Subcutaneous abdominal adipose tissue (tissue), 5 donors: ENCODE measurements around the gene WDR72.

Source experiments
- H3K27ac ChIP-seq: one replicate; pipeline ENCODE4 v1.7.0; 2013; ENCODE audit warnings: low read depth, mild to moderate bottlenecking, inconsistent platforms, low read length, moderate library complexity
- H3K27me3 ChIP-seq, 5 donors: one replicate each; pipeline ENCODE4 v1.7.0; 2013; ENCODE audit warnings: low read length in 5 of 5, inconsistent platforms in 1 of 5; ENCODE audit not compliant: control insufficient read depth in 5 of 5, insufficient read depth in 4 of 5
- H3K36me3 ChIP-seq, 5 donors: one replicate each; pipeline ENCODE4 v1.7.0; 2013; ENCODE audit warnings: low read length in 5 of 5; ENCODE audit not compliant: control insufficient read depth in 5 of 5, insufficient read depth in 5 of 5
- H3K4me1 ChIP-seq, 5 donors: one replicate each; pipeline ENCODE4 v1.7.0; 2013; ENCODE audit warnings: low read length in 5 of 5, mild to moderate bottlenecking in 3 of 5, moderate library complexity in 1 of 5; ENCODE audit not compliant: control insufficient read depth in 5 of 5, insufficient read depth in 5 of 5
- H3K4me3 ChIP-seq, 5 donors: one replicate each; pipeline ENCODE4 v1.7.0; 2013; ENCODE audit warnings: low read length in 5 of 5, low read depth in 1 of 5
- H3K9ac ChIP-seq, 5 donors: one replicate each; pipeline ENCODE4 v1.7.0; 2013; ENCODE audit warnings: low read length in 5 of 5, mild to moderate bottlenecking in 4 of 5, moderate library complexity in 3 of 5
- H3K9me3 ChIP-seq, 5 donors: one replicate each; pipeline ENCODE4 v1.7.0; 2013; ENCODE audit warnings: low read length in 5 of 5; ENCODE audit not compliant: control insufficient read depth in 5 of 5
- donor health status: healthy.
- donor health status: healthy.
- donor health status: healthy.
- donor health status: healthy.
- donor health status: healthy.

Gene WDR72

DNA sequence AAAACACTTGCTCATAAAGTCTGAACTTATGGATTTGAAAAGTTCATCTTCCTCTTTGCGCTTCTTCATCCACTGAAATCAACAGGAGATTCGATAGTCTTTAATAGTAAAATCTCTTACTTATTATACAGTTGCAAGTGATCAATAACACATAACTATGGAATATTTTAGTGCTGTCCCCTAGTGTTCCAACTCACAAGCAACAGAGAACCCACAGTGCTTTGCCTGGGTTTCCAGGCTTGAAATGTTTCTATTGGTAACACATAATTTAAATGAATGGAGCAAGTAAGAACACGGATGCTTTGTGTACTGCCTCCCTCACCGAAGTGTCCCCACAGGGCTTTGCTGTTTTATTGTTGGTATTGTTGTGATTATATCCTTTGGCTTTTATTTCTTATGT, 93.5 kb downstream of the WDR72 start:
- H3K4me1 ChIP-seq, result peaks cover 0 to 2% (median 0%) of the 10 kb centered on the region in 5 donors
- no peaks in the 10 kb centered on the region for H3K9me3 ChIP-seq
- no peak overlapping the region for H3K27ac ChIP-seq
- no peak overlapping the region for H3K9ac ChIP-seq
- H3K4me3 ChIP-seq, result no peak overlapping the region
- H3K36me3 ChIP-seq, result no peaks in the 10 kb centered on the region
- H3K27me3 ChIP-seq, result peaks cover 0 to 2% (median 0%) of the 10 kb centered on the region in 5 donors

DNA sequence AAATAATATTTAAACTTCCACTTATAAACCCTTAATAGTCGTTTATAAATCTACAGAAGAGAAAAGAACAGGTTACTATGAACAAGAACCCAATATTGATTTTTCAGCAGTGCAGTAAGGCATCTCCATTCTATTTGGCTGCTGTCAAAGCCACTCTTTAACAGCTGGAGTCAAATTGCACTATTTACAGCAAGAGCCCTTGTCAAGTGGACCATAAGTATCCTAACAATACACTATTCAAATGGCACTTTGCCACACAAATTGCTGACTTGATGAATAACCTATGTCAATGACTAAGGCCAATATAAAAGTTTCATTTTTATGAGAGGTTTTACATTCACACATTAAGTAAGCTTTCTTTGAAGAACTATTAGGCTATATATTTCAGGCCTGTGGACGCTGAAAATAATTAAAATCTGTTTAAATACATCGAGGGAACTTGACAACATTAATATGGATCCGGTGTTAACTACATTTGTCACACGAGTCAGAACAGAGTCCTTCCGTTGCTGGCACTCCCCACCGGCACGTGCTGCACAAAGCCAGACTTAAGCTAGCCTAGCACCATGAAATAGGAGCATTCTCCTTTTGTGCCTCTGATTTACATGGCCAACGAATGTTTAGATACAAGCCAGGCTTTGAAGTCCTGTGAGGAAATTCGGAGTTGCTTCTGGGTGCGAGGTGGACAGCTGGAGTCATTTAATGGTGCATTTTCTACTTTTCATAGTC, 100.5 kb downstream of the WDR72 start:
- Histone ChIP-seq H3K9me3 (no peaks in the 10 kb centered on the region), H3K27ac (no peak overlapping the region), H3K4me1 (no peaks in the 10 kb centered on the region), H3K4me3 (no peak overlapping the region), H3K36me3 (no peaks in the 10 kb centered on the region), H3K27me3 (no peaks in the 10 kb centered on the region), H3K9ac (no peak overlapping the region)

DNA sequence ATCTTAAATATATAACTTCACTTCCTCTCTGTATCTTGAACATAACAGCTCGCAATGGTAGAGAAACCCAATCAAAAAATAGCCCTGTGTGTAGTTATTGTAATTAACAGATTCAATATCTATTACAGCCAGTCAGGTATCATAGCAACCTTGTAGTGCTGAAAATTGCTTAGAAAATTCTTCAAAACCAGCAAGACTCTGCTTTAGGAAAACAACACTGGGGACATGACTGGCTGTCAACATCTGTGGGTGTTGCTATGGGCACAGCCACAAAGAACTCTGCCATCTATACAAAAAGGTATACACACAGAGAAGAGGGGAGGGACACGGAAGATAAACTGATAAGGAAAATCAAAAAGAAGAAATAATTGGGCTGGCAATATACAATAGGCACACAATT, 101.2 kb downstream of the WDR72 start:
- no peak overlapping the region for H3K9ac ChIP-seq
- no peaks in the 10 kb centered on the region for H3K4me1 ChIP-seq
- no peaks in the 10 kb centered on the region for H3K9me3 ChIP-seq
- no peaks in the 10 kb centered on the region for H3K27me3 ChIP-seq
- H3K27ac ChIP-seq, result no peak overlapping the region
- H3K4me3 ChIP-seq, result no peak overlapping the region
- H3K36me3 ChIP-seq, result no peaks in the 10 kb centered on the region

DNA sequence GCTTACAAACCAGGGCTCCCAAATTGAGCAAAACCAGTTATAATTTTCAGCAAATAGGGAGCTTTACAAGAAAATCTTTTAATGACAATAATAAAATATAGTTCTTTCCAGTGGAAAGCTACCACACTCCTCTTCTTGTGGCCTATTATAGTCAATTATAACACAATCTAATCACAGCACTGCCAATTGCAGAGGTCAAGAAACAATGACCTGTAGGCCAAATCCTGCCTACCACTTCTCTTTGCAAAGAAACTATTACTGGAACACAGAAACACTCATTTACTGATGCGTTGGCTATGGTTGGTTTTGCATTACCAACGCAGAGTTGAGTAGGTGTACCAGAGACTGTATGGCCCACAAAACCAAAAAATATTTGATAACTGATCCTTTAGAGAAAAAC, 110.5 kb downstream of the WDR72 start:
- Histone ChIP-seq H3K4me1 (no peaks in the 10 kb centered on the region), H3K27ac (no peak overlapping the region), H3K9me3 (no peaks in the 10 kb centered on the region), H3K36me3 (no peaks in the 10 kb centered on the region), H3K9ac (no peak overlapping the region), H3K4me3 (no peak overlapping the region), H3K27me3 (no peaks in the 10 kb centered on the region)

DNA sequence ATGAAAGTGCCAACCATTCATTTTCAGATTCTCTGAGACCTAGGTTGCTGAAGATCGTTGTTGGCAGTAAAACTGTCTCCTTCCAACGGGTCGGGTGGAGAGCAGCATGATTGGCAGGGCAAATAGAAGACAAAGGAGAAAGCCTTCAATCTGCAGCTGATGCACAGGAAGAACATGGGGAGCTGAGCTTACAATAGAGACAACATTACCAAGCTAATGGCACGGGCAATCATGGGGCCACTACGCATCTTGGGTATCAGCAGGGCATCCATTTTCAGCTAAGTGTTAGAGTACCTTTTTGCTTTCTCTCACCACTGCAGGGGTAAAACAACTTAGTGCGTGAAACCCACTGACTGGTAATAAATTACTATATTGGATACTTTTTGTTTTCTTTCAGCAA, 114.8 kb downstream of the WDR72 start:
- no peaks in the 10 kb centered on the region for H3K27me3 ChIP-seq
- no peak overlapping the region for H3K27ac ChIP-seq
- H3K9me3 ChIP-seq, result no peaks in the 10 kb centered on the region
- no peak overlapping the region for H3K9ac ChIP-seq
- no peak overlapping the region for H3K4me3 ChIP-seq
- no peaks in the 10 kb centered on the region for H3K36me3 ChIP-seq
- no peaks in the 10 kb centered on the region for H3K4me1 ChIP-seq

DNA sequence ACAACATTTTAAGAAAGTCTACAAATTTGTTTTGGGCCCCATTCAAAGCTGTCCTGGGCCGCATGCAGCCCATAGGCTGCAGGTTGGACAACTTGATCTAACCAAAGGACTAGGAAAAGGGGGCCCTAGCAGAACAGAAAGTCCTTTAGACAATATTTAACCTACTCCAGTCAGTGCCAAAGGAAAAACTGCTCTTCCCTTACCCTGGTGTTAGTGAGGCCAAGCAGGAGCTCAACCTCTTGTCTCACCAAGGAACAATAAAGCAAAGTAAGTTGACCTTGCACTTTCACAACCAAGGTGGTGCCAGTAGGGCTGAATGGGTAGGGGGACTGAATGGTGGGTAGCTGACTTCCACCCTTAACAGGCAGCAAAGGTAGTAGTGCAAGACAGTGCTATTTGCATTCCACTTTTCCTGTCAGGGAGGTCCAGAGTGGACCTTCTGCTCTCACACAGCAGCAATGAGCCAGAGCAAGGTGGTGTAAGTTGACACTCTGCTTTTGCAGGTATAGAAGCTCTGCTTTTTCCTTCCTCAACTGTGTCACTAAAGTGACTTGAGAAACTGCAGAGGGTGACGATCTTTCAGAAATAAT, 124.9 kb downstream of the WDR72 start:
- no peak overlapping the region for H3K4me3 ChIP-seq
- H3K4me1 ChIP-seq, result no peaks in the 10 kb centered on the region
- H3K27ac ChIP-seq, result no peak overlapping the region
- peaks cover 0 to 7% (median 5%) of the 10 kb centered on the region in 5 donors for H3K9me3 ChIP-seq
- H3K9ac ChIP-seq, result no peak overlapping the region
- H3K36me3 ChIP-seq, result no peaks in the 10 kb centered on the region
- no peaks in the 10 kb centered on the region for H3K27me3 ChIP-seq

DNA sequence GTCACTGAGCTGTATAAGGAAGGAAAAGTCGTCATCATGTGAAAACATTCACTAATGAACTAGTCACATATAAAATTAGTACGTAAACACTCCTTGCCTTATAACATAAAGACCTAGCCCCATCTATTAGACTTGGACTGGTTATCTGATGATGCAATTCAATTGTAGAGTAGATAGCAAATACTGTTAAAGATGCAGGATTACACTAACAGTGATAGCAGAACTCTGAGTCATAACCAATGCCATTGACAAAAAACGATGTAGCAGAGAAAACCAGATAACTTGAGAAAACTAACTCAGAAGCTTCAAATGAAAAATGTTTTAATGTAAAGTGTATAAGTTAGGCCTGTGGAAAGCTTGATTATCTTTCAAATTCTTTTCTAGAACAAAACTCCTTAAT, 132.2 kb downstream of the WDR72 start:
- Histone ChIP-seq H3K4me3 (no peak overlapping the region), H3K9ac (no peak overlapping the region), H3K27me3 (no peaks in the 10 kb centered on the region), H3K36me3 (no peaks in the 10 kb centered on the region), H3K9me3 (peaks cover 0 to 4% (median 3%) of the 10 kb centered on the region in 5 donors), H3K4me1 (no peaks in the 10 kb centered on the region), H3K27ac (no peak overlapping the region)

DNA sequence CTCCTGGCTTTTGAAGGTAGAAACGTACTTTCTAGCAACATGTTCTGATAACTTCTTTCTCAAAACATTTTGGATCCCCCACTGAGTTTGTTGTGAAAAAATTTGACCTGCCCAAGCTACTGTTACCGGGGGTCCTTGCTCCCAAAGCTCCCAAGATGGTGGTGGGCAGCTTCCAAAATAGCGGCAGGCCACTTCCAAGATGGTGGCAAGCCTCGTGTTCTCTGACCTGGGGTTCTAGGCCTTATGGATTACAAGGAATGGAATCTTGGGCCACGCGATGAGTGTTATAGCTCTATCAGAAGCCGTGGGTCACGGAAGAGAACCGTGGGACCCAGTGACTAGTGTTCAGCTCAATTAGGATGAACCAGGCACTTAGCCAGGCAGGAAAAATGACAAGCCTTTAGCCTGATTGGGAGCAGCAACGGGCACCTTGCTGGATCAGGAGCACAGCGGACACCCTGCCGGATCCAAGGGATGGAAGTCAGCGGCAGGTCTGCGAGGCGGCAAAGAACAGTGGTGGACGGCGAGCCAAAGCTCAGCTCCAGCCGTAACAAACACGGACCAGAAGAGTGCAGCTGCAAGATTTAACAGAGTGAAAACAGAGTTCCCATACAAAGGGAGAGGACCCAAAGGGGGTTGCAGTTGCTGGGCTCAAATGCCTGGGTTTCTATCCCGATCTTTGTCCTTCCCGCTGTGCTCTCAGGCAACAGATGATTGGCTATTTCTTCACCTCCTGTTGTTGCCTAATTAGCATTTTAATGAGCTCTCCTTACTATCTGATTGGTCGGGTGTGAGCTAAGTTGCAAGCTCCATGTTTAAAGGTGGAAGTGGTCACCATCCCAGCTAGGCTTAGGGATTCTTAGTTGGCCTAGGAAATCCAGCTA, 133.3 kb downstream of the WDR72 start:
- Histone ChIP-seq H3K9ac (no peak overlapping the region), H3K27me3 (no peaks in the 10 kb centered on the region), H3K4me1 (no peaks in the 10 kb centered on the region), H3K27ac (no peak overlapping the region), H3K4me3 (no peak overlapping the region), H3K9me3 (no peaks in the 10 kb centered on the region), H3K36me3 (no peaks in the 10 kb centered on the region)

DNA sequence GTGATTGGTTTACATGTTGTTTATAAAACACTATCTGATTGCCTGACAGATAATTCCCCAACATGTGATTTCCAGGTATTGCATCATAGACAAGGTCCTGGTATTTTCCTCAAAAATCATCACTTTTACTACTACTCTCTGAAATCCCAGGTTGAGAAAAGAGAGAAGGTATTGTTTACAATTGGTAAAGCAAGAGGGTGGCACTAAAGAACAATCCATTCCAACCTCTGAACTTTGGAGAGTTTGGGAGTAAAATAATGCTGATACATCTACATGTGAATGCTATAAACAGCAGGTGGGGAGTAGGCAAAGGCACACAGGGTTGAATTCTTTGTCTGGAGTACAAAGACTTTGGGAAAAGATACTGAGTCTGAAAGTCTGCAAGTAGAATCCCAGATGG, 134.2 kb downstream of the WDR72 start:
- Histone ChIP-seq H3K36me3 (no peaks in the 10 kb centered on the region), H3K4me3 (no peak overlapping the region), H3K27me3 (no peaks in the 10 kb centered on the region), H3K9ac (no peak overlapping the region), H3K27ac (no peak overlapping the region), H3K9me3 (no peaks in the 10 kb centered on the region), H3K4me1 (no peaks in the 10 kb centered on the region)

DNA sequence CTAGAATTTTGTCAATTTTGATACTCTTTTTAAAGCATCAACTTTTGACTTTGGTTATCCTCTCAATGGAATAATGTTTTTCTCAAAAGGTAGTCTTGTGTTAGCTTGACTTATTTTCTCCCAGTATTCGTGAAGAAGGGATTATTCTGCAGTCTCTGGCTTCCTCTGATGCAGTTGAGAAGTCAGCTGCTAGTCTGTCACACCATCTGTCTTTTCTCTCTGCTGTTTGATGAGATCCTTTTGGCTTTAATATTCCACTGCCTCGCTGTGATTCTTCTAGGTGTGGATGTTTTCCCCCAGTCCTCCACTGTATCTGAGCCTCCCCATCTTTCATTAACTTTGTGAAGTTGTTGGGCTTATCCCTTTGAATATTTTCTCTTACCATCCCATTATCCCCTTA, 141.0 kb downstream of the WDR72 start:
- Histone ChIP-seq H3K9ac (no peak overlapping the region), H3K4me1 (no peaks in the 10 kb centered on the region), H3K4me3 (no peak overlapping the region), H3K27me3 (no peaks in the 10 kb centered on the region), H3K36me3 (no peaks in the 10 kb centered on the region), H3K9me3 (no peaks in the 10 kb centered on the region), H3K27ac (no peak overlapping the region)
